OCI-LY1 (cell line): ENCODE results near the gene TMEM107.

Experiments used
- H2AFZ ChIP-seq: fragments of 200-600 bp; sonication (generic), shearing (Covaris generic); 2 replicates; pipeline ENCODE4 v1.6.0; 2014; ENCODE audit warnings: antibody characterized with exemption, mild to moderate bottlenecking, low read length
- H3F3A ChIP-seq: fragments of 200-600 bp; sonication (generic), shearing (Covaris generic); 2 replicates; pipeline ENCODE4 v1.6.0; 2014; ENCODE audit warnings: mild to moderate bottlenecking, antibody characterized with exemption, low read length, moderate library complexity; ENCODE audit not compliant: insufficient read depth
- H3K27ac ChIP-seq: fragments of 200-600 bp; sonication (generic); 2 replicates; pipeline ENCODE4 v1.5.1; 2014; ENCODE audit warnings: low read length, mixed run types, mild to moderate bottlenecking, low read depth; ENCODE audit not compliant: poor library complexity, severe bottlenecking
- H3K27me3 ChIP-seq: fragments of 200-600 bp; sonication (generic); 2 replicates; pipeline ENCODE4 v1.6.0; 2014; ENCODE audit warnings: antibody characterized with exemption, mild to moderate bottlenecking, low read length, moderate library complexity; ENCODE audit not compliant: insufficient read depth
- H3K36me3 ChIP-seq: fragments of 200-600 bp; sonication (generic); 2 replicates; pipeline ENCODE4 v1.6.1; 2014; ENCODE audit warnings: mild to moderate bottlenecking, antibody characterized with exemption, low read length, moderate library complexity, mixed read lengths; ENCODE audit not compliant: insufficient read depth
- H3K4me1 ChIP-seq: fragments of 200-600 bp; sonication (generic); 2 replicates; pipeline ENCODE4 v1.5.1; 2014; ENCODE audit warnings: mild to moderate bottlenecking, low read length, moderate library complexity; ENCODE audit not compliant: insufficient read depth, severe bottlenecking
- H3K4me2 ChIP-seq: fragments of 200-600 bp; sonication (generic), shearing (Covaris generic); 2 replicates; pipeline ENCODE4 v1.6.1; 2014; ENCODE audit warnings: low read length
- H3K4me3 ChIP-seq: fragments of 200-600 bp; sonication (generic); 2 replicates; pipeline ENCODE4 v1.5.1; 2014; ENCODE audit warnings: low read length, low read depth, mild to moderate bottlenecking, mixed read lengths; ENCODE audit not compliant: poor library complexity, severe bottlenecking
- H3K79me2 ChIP-seq: fragments of 200-600 bp; shearing (Covaris generic); 2 replicates; pipeline ENCODE4 v1.6.1; 2016; ENCODE audit warnings: mixed run types, low read length, mixed read lengths; ENCODE audit not compliant: insufficient read depth
- H3K9ac ChIP-seq: fragments of 200-600 bp; sonication (generic), shearing (Covaris generic); 2 replicates; pipeline ENCODE4 v1.6.1; 2014; ENCODE audit warnings: mild to moderate bottlenecking, low read length, mixed read lengths
- H3K9me2 ChIP-seq: fragments of 200-600 bp; sonication (generic), shearing (Covaris generic); 2 replicates; pipeline ENCODE4 v1.6.1; 2014; ENCODE audit warnings: low read depth, mild to moderate bottlenecking, low read length, mixed read lengths
- H3K9me3 ChIP-seq: fragments of 200-600 bp; shearing (Covaris generic); 2 replicates; pipeline ENCODE4 v1.6.1; 2014; ENCODE audit warnings: low read length, mixed read lengths
- H4K20me1 ChIP-seq: fragments of 200-600 bp; sonication (generic), shearing (Covaris generic); 2 replicates; pipeline ENCODE4 v1.6.0; 2016; ENCODE audit warnings: mild to moderate bottlenecking, low read length; ENCODE audit not compliant: insufficient read depth
- CTCF ChIP-seq: fragments of 200-600 bp; sonication (generic), shearing (Covaris generic); IDR thresholded peaks from 2 replicates; pipeline ENCODE4 v1.5.1; 2017; ENCODE audit warnings: mild to moderate bottlenecking, antibody characterized with exemption, low read length, moderate library complexity, mixed read lengths
- EZH2 ChIP-seq: fragments of 200-600 bp; sonication (generic), shearing (Covaris generic); IDR thresholded peaks from 2 replicates; pipeline ENCODE4 v1.8.0; 2017; ENCODE audit warnings: borderline replicate concordance, mixed run types, mild to moderate bottlenecking, antibody characterized with exemption, low read length, moderate library complexity, mixed read lengths

Gene TMEM107

GRCh38 chr17:8128125-8128784 lies 47.9 kb downstream of the TMEM107 start:
- no peak for TF ChIP-seq EZH2
- no peak for TF ChIP-seq CTCF
- no peak overlapping the region for H3K4me3 ChIP-seq
- H3K9me3 ChIP-seq, result no peaks in the 10 kb centered on the region
- no peak overlapping the region for H3K4me2 ChIP-seq
- H3K4me1 ChIP-seq, result peaks cover 30% of the 10 kb centered on the region
- no peaks in the 10 kb centered on the region for H3K79me2 ChIP-seq
- H3F3A ChIP-seq, result peaks cover 5% of the 10 kb centered on the region
- H3K9ac ChIP-seq, result no peak overlapping the region
- peaks cover 6% of the 10 kb centered on the region; the same call in 1 of the 2 replicates for H3K27me3 ChIP-seq
- H3K27ac ChIP-seq, result no peak overlapping the region
- H3K36me3 ChIP-seq, result no peaks in the 10 kb centered on the region
- H3K9me2 ChIP-seq, result no peaks in the 10 kb centered on the region
- no peaks in the 10 kb centered on the region for H4K20me1 ChIP-seq
- no peak overlapping the region for H2AFZ ChIP-seq

DNA sequence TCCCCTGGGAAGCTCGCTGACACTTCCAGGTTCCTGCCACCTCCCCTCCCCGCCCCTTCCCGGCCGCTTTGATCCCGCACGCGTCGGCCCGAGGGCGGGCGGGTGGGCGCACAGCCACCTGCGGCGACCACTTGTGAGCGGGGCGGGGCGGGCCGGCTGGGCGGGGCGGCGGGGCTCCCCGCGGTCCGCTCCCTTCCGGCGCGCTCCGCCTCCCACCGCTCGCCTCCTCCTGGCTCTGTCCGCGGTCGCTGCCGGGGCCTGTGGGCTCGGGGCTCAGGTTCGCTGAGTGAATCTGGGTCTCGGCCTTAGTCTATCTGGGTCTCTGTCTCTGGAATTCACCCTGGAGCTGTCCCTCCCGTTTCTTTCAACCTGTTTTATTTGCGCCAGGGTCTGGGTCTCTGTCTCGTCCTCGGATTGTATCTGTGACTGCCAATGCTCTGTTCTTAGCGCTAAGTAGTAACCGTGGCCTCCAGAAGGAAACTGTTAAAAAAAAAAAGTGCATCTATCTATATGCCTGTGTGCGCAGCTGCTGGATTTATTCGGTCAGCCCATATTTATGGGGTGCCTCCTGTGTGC lies 49.6 kb downstream of the TMEM107 start:
- no peaks in the 10 kb centered on the region for H3K36me3 ChIP-seq
- H3K79me2 ChIP-seq, result no peaks in the 10 kb centered on the region
- peak overlapping the region; percentile 88 for H3K4me2 ChIP-seq
- peaks cover 5% of the 10 kb centered on the region for H3F3A ChIP-seq
- no peak overlapping the region for H2AFZ ChIP-seq
- H3K27me3 ChIP-seq, result peaks cover 6% of the 10 kb centered on the region
- no peak for TF ChIP-seq CTCF
- no peak for TF ChIP-seq EZH2
- H3K9ac ChIP-seq, result peak overlapping the region; percentile 69
- peak overlapping the region; percentile 53 for H3K27ac ChIP-seq
- peak overlapping the region; percentile 98 for H3K4me3 ChIP-seq
- no peaks in the 10 kb centered on the region for H4K20me1 ChIP-seq
- no peaks in the 10 kb centered on the region for H3K9me3 ChIP-seq
- peaks cover 43% of the 10 kb centered on the region for H3K4me1 ChIP-seq
- H3K9me2 ChIP-seq, result no peaks in the 10 kb centered on the region

DNA sequence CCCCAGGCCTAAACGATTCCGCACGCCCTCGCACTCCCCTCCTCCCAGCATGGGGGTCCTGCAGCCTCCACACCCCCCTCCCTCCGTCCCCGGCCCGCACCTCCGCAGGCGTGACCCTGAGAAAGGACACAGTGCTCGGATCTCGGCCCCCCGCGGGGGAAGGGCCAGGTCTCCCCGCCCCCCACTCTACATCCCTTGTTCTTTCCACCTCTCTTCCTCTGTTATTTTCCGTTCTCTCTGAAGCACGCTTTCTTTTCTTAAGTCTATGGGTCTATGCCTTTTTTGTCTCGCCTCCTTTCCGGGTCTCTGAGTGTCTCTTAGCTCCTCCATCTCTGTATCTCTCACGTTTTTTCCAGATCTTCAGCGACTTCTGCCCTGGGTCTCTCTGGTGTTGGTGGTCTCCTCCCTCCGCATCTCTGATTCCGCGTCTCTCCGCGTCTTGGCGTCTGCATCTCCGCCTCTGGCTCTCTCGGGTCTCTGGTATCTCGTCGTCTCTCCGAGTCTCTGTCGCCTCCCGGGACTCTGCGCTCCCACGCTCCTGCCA lies 50.2 kb downstream of the TMEM107 start:
- H3K27ac ChIP-seq, result peak overlapping the region; percentile 53
- no peaks in the 10 kb centered on the region for H3K9me3 ChIP-seq
- H3K36me3 ChIP-seq, result no peaks in the 10 kb centered on the region
- H3K4me3 ChIP-seq, result peak overlapping the region; percentile 98
- H3K9me2 ChIP-seq, result no peaks in the 10 kb centered on the region
- peaks cover 46% of the 10 kb centered on the region for H3K4me1 ChIP-seq
- H3K4me2 ChIP-seq, result peak overlapping the region; percentile 88
- peaks cover 6% of the 10 kb centered on the region for H3K27me3 ChIP-seq
- H4K20me1 ChIP-seq, result no peaks in the 10 kb centered on the region
- no peaks in the 10 kb centered on the region for H3K79me2 ChIP-seq
- no peak for TF ChIP-seq CTCF
- TF ChIP-seq EZH2, result no peak
- H3K9ac ChIP-seq, result peak overlapping the region; percentile 69
- H3F3A ChIP-seq, result peaks cover 5% of the 10 kb centered on the region
- no peak overlapping the region for H2AFZ ChIP-seq
